SK-N-MC (cell line): ENCODE measurements around the gene MMP21.

Experiments
- DNase-seq: peaks from one replicate; pipeline ENCODE4 v3.0.0-alpha.2; 2011; ENCODE audit warnings: low read depth, low spot score
- H3K27ac ChIP-seq: fragments of 200-600 bp; sonication (generic); 2 replicates; pipeline ENCODE4 v1.5.1; 2016; ENCODE audit warnings: mixed run types
- H3K36me3 ChIP-seq: fragments of 200-600 bp; sonication (generic); 2 replicates; pipeline ENCODE4 v1.6.1; 2017; ENCODE audit warnings: antibody characterized with exemption, low read length, mixed read lengths; ENCODE audit not compliant: insufficient read depth
- H3K4me3 ChIP-seq: fragments of 200-600 bp; sonication (generic); 2 replicates; pipeline ENCODE4 v1.5.1; 2016
- H3K9ac ChIP-seq: fragments of 200-600 bp; sonication (generic); 2 replicates; pipeline ENCODE4 v1.8.0; 2017; ENCODE audit warnings: mixed run types, mixed read lengths; ENCODE audit not compliant: insufficient read length
- H3K9me3 ChIP-seq: fragments of 200-600 bp; sonication (generic); 2 replicates; pipeline ENCODE4 v1.6.1; 2017; ENCODE audit warnings: low read depth, mild to moderate bottlenecking, antibody characterized with exemption, low read length, moderate library complexity, mixed read lengths
- EZH2 ChIP-seq: fragments of 200-600 bp; sonication (generic); IDR thresholded peaks from one replicate; pipeline ENCODE4 v1.6.1; 2017; ENCODE audit warnings: antibody characterized with exemption
- FOXP2 ChIP-seq: optimal IDR thresholded peaks from 2 replicates; pipeline ENCODE3; 2011; ENCODE audit warnings: mild to moderate bottlenecking, moderate library complexity; ENCODE audit not compliant: insufficient read depth; ENCODE audit errors: extremely low read length, control extremely low read depth
- POLR2AphosphoS5 ChIP-seq: IDR thresholded peaks from 2 replicates; pipeline ENCODE4 v1.6.1; 2012; ENCODE audit warnings: mild to moderate bottlenecking, low read depth, low read length, borderline replicate concordance

MMP21 gene

GRCh38 chr10:125734148-125734547 is 41.5 kb downstream of the MMP21 start:
- no peak overlapping the region for H3K9ac ChIP-seq
- no peak for DNase-seq
- no peak overlapping the region for H3K4me3 ChIP-seq
- H3K36me3 ChIP-seq, result peaks cover 81% of the 10 kb centered on the region
- no peaks in the 10 kb centered on the region for H3K9me3 ChIP-seq
- H3K27ac ChIP-seq, result no peak overlapping the region
- TF ChIP-seq FOXP2 (no peak), POLR2AphosphoS5 (no peak)

GRCh38 chr10:125727436-125727835 is 48.2 kb downstream of the MMP21 start:
- Histone ChIP-seq H3K27ac (no peak overlapping the region), H3K4me3 (no peak overlapping the region), H3K9me3 (no peaks in the 10 kb centered on the region), H3K9ac (no peak overlapping the region), H3K36me3 (peaks cover 81% of the 10 kb centered on the region)
- TF ChIP-seq FOXP2 (no peak), EZH2 (no peak), POLR2AphosphoS5 (no peak)
- no peak for DNase-seq

- Histone ChIP-seq H3K36me3 (peaks cover 83% of the 10 kb centered on the region), H3K27ac (no peak overlapping the region), H3K9me3 (no peaks in the 10 kb centered on the region), H3K9ac (no peak overlapping the region), H3K4me3 (no peak overlapping the region)
- TF ChIP-seq FOXP2 (no peak), EZH2 (no peak), POLR2AphosphoS5 (no peak)
- no peak for DNase-seq
These were observed 48.7 kb downstream of the MMP21 start for GRCh38 chr10:125726914-125727313.

- no peak for DNase-seq
- H3K36me3 ChIP-seq, result peaks cover 64% of the 10 kb centered on the region
- H3K27ac ChIP-seq, result no peak overlapping the region
- H3K9me3 ChIP-seq, result no peaks in the 10 kb centered on the region
- H3K9ac ChIP-seq, result no peak overlapping the region
- no peak for TF ChIP-seq FOXP2
- TF ChIP-seq POLR2AphosphoS5, result no peak
- TF ChIP-seq EZH2, result no peak
- no peak overlapping the region for H3K4me3 ChIP-seq
These were observed 52.8 kb downstream of the MMP21 start for GRCh38 chr10:125722811-125723210.

DNA sequence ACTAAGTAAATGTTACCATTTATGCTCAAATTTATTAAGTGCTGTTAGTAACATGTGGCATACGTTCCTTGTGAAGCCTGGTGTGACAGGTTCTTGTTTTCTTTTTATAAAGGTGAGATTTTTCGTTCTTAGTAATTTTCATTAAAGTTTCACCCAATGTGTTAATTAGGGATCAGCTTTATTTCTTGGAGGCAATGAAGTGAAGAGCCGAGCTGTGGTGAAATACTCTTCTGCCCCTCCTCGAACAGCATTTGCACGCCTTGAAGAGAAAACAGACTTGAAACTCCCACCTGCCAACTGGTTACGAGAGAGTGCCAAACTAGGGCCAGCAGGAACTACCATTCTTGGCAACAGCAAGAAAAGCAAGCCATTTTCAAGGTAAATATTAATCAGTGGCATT is 54.6 kb downstream of the MMP21 start:
- peaks cover 47% of the 10 kb centered on the region for H3K36me3 ChIP-seq
- peak overlapping the region; percentile 3 for H3K9ac ChIP-seq
- H3K27ac ChIP-seq, result no peak overlapping the region
- DNase-seq, result no peak
- no peak for TF ChIP-seq EZH2
- no peak for TF ChIP-seq POLR2AphosphoS5
- no peak for TF ChIP-seq FOXP2
- H3K9me3 ChIP-seq, result no peaks in the 10 kb centered on the region
- H3K4me3 ChIP-seq, result peak overlapping the region; percentile 86

GRCh38 chr10:125720002-125720382 is 55.6 kb downstream of the MMP21 start:
- DNase-seq, result no peak
- no peak overlapping the region for H3K27ac ChIP-seq

GRCh38 chr10:125719173-125720001 is 56.2 kb downstream of the MMP21 start, which contains the start of gene EDRF1:
EDRF1 (plus strand) TSS chr10:125719709; CDS start chr10:125719808, 99 bp downstream.
- Histone ChIP-seq H3K9ac (peak within 1 kb of the TSS; percentile 97), H3K9me3 (no peaks in the 10 kb centered on the region), H3K4me3 (peak within 1 kb of the TSS; percentile 86), H3K36me3 (peaks cover 34% of the 10 kb centered on the region), H3K27ac (peak within 1 kb of the TSS; percentile 46; the same call in 1 of the 2 replicates)
- DNase-seq, result peak; percentile 76
- TF ChIP-seq EZH2, result no peak
- peak; percentile 79 for TF ChIP-seq POLR2AphosphoS5
- TF ChIP-seq FOXP2, result peak; percentile 32

More at GRCh38 chr10:125720002-125720382, 55.6 kb downstream of the MMP21 start:
- TF ChIP-seq POLR2AphosphoS5 (no peak), FOXP2 (no peak), EZH2 (no peak)
- no peaks in the 10 kb centered on the region for H3K9me3 ChIP-seq
- H3K36me3 ChIP-seq, result peaks cover 40% of the 10 kb centered on the region
- peak overlapping the region; percentile 86 for H3K4me3 ChIP-seq
- peak overlapping the region; percentile 97 for H3K9ac ChIP-seq
